ENCODE results near the gene ZNF80. TPM values are rescaled to one million over a fixed set of nuclear protein-coding genes. Genes with fewer than 3 reads are reported as not detected.
"Not testable (repeated sequence)": the region's sequence is repeated elsewhere in the genome, so short reads cannot be mapped to it uniquely, and the experiment has no call there.

The ZNF80 gene
- not detected for total RNA-seq

DNA sequence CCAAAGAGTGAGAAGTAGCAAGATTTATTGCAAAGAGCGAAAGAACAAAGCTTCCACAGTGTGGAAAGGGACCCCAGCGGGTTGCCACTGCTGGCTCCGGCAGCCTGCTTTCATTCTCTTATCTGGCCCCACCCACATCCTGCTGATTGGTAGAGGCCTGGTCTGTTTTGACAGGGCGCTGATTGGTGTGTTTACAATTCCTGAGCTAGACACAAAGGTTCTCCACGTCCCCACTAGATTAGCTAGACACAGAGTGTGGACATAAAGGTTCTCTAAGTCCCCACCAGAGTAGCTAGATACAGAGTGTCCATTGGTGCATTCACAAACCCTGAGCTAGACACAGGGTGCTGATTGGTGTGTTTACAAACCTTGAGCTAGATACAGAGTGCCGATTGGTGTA lies at the start of gene ZNF80:
Gene ZNF80 (minus strand): TSS at position 101 of the 400 bp plus-strand sequence. CDS start 504 bp downstream, outside the sequence.
- intact Hi-C loops (cut with DNase I; ENCODE audit: low total_unique reads); H3K27me3 ChIP-seq; H3K27ac ChIP-seq; H3K36me3 ChIP-seq; H3K9me3 ChIP-seq; DNase-seq; H3K4me1 ChIP-seq; H3K4me3 ChIP-seq: not testable (repeated sequence)

DNA sequence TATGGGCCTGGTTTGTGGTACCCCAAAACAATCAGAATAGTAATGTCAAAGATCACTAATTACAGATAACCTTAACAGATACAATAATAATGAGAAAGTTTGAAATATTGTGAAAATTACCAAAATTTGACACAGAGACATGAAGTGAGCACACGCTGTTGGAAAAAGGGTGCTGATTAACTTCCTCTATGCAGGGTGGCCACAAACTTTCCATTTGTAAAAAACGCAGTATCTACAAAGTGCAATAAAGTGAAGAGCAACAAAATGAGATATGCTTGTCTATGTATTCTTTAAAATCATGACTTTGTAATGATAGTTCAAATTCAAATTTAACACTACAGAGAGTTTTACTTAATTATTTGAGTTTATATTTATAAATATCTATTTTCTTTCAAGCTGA lies 48.9 kb upstream of the ZNF80 start:
- TF ChIP-seq, protein P1, sequence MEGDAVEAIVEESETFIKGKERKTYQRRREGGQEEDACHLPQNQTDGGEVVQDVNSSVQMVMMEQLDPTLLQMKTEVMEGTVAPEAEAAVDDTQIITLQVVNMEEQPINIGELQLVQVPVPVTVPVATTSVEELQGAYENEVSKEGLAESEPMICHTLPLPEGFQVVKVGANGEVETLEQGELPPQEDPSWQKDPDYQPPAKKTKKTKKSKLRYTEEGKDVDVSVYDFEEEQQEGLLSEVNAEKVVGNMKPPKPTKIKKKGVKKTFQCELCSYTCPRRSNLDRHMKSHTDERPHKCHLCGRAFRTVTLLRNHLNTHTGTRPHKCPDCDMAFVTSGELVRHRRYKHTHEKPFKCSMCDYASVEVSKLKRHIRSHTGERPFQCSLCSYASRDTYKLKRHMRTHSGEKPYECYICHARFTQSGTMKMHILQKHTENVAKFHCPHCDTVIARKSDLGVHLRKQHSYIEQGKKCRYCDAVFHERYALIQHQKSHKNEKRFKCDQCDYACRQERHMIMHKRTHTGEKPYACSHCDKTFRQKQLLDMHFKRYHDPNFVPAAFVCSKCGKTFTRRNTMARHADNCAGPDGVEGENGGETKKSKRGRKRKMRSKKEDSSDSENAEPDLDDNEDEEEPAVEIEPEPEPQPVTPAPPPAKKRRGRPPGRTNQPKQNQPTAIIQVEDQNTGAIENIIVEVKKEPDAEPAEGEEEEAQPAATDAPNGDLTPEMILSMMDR (IDR thresholded peaks at IDR 0.05), result no peak
- no peak for TF ChIP-seq POLR2A (IDR thresholded peaks at IDR 0.05)
- Histone ChIP-seq H3K9me3 (no peaks in the 10 kb centered on the region), H3K36me3 (no peaks in the 10 kb centered on the region), H3K27ac (no peak overlapping the region), H3K4me3 (no peak overlapping the region), H3K4me1 (no peaks in the 10 kb centered on the region), H3K27me3 (no peaks in the 10 kb centered on the region)
- DNase-seq, result no peak
- intact Hi-C loops (cut with DNase I; ENCODE audit: low total_unique reads), result no loop called here

DNA sequence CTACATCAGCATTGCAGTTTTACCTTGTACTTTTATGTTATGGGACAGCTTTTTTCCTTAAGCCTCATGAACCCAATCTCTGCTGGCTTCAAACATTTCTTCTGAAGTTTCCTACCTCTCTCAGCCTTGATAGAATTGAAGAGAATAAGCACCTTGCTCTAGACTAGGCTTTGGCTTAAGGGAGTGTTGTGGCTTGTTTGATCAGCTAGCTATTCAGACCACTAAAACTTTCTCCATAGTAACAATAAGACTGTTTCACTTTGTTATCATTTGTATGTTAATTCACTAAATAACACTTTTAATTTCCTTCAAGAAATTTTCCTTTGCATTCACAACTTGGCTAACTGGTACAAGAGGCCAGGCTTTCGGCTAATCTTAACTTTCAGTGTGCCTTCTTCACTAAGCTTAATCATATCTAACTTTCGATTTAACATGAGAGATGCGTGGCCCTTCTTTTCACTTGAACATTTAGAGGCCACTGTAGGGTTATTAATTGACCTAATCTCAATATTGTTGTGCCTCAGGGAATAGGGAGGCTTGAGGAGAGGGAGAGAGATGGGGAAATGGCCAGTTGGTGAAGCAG lies 48.4 kb upstream of the ZNF80 start:
- no peak for DNase-seq
- TF ChIP-seq POLR2A (IDR thresholded peaks at IDR 0.05), result no peak
- TF ChIP-seq, protein P1 (IDR thresholded peaks at IDR 0.05), result no peak
- H3K36me3 ChIP-seq, result no peaks in the 10 kb centered on the region
- intact Hi-C loops (cut with DNase I; ENCODE audit: low total_unique reads), result no loop called here
- no peaks in the 10 kb centered on the region for H3K27me3 ChIP-seq
- H3K9me3 ChIP-seq, result no peaks in the 10 kb centered on the region
- no peaks in the 10 kb centered on the region for H3K4me1 ChIP-seq
- no peak overlapping the region for H3K27ac ChIP-seq
- no peak overlapping the region for H3K4me3 ChIP-seq

DNA sequence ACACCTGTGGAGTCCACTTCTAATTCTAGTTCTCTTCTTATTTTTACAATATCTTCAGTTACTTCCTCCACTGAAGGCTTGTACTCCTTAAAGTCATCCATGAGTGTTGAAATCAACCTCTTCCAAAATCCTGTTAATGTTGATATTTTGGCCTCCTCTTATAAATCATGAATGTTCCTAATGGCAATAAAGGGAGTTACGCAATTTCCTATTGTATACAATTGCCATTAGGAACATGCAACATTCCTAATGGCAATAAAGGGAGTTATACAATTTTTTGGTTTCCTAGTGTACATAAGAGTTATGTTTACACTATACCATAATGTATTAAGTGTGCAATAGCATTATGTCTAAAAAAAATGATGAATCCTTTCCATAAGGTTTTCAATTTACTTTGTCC lies 47.3 kb upstream of the ZNF80 start:
- Histone ChIP-seq H3K27me3 (no peaks in the 10 kb centered on the region), H3K36me3 (no peaks in the 10 kb centered on the region), H3K4me3 (no peak overlapping the region), H3K4me1 (no peaks in the 10 kb centered on the region), H3K27ac (no peak overlapping the region), H3K9me3 (no peaks in the 10 kb centered on the region)
- intact Hi-C loops (cut with DNase I; ENCODE audit: low total_unique reads), result no loop called here
- TF ChIP-seq, protein P1 (IDR thresholded peaks at IDR 0.05), result no peak
- TF ChIP-seq POLR2A (IDR thresholded peaks at IDR 0.05), result no peak
- DNase-seq, result no peak

DNA sequence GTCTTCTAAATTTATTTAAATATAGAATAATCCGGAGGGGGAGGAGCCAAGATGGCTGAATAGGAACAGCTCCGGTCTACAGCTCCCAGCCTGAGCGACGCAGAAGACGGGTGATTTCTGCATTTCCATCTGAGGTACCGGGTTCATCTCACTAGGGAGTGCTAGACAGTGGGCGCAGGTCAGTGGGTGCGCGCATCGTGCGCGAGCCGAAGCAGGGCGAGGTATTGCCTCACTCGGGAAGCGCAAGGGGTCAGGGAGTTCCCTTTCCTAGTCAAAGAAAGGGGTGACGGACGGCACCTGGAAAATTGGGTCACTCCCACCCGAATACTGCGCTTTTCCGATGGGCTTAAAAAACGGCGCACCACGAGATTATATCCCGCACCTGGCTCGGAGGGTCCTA lies 39.5 kb upstream of the ZNF80 start:
- H3K27ac ChIP-seq; H3K27me3 ChIP-seq; H3K36me3 ChIP-seq; H3K4me1 ChIP-seq; H3K9me3 ChIP-seq; DNase-seq; intact Hi-C loops (cut with DNase I; ENCODE audit: low total_unique reads); H3K4me3 ChIP-seq: not testable (repeated sequence)

DNA sequence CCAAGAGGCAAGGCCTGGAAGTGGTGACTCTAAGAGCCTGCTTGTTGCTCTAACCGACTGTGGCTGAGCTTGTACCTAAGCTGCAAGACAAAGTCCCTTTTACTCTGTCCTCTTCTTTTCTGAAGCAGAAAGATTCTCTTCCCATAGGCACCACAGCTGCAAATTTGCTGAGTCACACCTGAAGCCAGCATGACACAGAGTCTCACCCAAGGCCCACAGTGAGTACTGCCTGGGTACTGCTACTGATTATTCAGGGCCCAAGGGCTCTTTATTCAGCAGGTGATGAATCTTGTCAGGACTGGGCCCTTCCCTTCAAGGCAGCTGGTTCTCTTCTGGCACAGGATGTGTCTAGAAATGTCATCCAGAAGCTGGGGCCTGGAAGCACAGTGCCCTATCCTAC lies 37.6 kb upstream of the ZNF80 start:
- Histone ChIP-seq H3K36me3 (no peaks in the 10 kb centered on the region), H3K4me3 (no peak overlapping the region), H3K27me3 (no peaks in the 10 kb centered on the region), H3K27ac (no peak overlapping the region), H3K9me3 (no peaks in the 10 kb centered on the region), H3K4me1 (no peaks in the 10 kb centered on the region)
- DNase-seq, result no peak
- TF ChIP-seq POLR2A (IDR thresholded peaks at IDR 0.05), result no peak
- TF ChIP-seq, protein P1 (IDR thresholded peaks at IDR 0.05), result no peak
- intact Hi-C loops (cut with DNase I; ENCODE audit: low total_unique reads), result no loop called here

Data from uterus (tissue), 4 donors.